Kidney (tissue), 14 donors: ENCODE results near the gene RSU1. TPM values are rescaled to one million over a fixed set of nuclear protein-coding genes. Genes with fewer than 3 reads are reported as not detected.

ENCODE experiments used
- DNase-seq, 5 donors: peaks; one replicate each; pipeline ENCODE4 v3.0.0-alpha.2; 2013 to 2020
- FAIRE-seq: peaks from 2 replicates; lab custom pipeline; 2012; peaks lifted over from hg19 to GRCh38; lab: Jason Lieb, UNC
- H3K27ac ChIP-seq, 2 donors: one replicate each; pipeline ENCODE4 v1.7.0; 2013; ENCODE audit warnings: low read depth in 2 of 2, low read length in 2 of 2, inconsistent platforms in 1 of 2
- H3K27me3 ChIP-seq: one replicate; pipeline ENCODE4 v1.7.1; 2013; ENCODE audit warnings: low read length, inconsistent platforms; ENCODE audit not compliant: control insufficient read depth, insufficient read depth
- H3K36me3 ChIP-seq, 3 donors: one replicate each; pipeline versions ENCODE4 v1.7.0 to v1.7.1; 2013; ENCODE audit warnings: low read length in 3 of 3, control low read depth in 1 of 3, inconsistent platforms in 1 of 3; ENCODE audit not compliant: insufficient read depth in 3 of 3, control insufficient read depth in 2 of 3
- H3K4me1 ChIP-seq, 3 donors: one replicate each; pipeline versions ENCODE4 v1.7.0 to v1.7.1; 2013; ENCODE audit warnings: low read length in 3 of 3, inconsistent platforms in 1 of 3, low read depth in 1 of 3; ENCODE audit not compliant: control insufficient read depth in 2 of 3, insufficient read depth in 2 of 3
- H3K4me3 ChIP-seq, 3 donors: one replicate each; pipeline versions ENCODE4 v1.7.0 to v1.8.1; 2013; ENCODE audit warnings: low read length in 3 of 3, control low read depth in 1 of 3, inconsistent platforms in 1 of 3
- H3K9ac ChIP-seq, 3 donors: one replicate each; pipeline versions ENCODE4 v1.7.0 to v1.7.1; 2013; ENCODE audit warnings: low read length in 3 of 3, control low read depth in 1 of 3, inconsistent platforms in 1 of 3
- H3K9me3 ChIP-seq, 3 donors: one replicate each; pipeline versions ENCODE4 v1.7.0 to v1.7.1; 2013; ENCODE audit warnings: low read length in 3 of 3, control low read depth in 1 of 3, inconsistent platforms in 1 of 3; ENCODE audit not compliant: control insufficient read depth in 2 of 3, insufficient read depth in 1 of 3
- intact Hi-C: fragments of 100-400 bp; cut with DNase I; formaldehyde crosslinking; loops from one replicate; pipeline ENCODE4 v1.11.1; 2022
- polyA plus RNA-seq: library from polyadenylated mRNA; stranded (reverse); fragments of 350-450 nt; fragmentation: Illumina TruSeq; extraction: RNeasy Lipid Tissue Mini Kit (QIAGEN cat#74804); gene quantifications from one replicate; pipeline ENCODE4 v1.2.3, GENCODE V29; 2014; ENCODE audit warnings: low read depth, low replicate concordance; ENCODE audit not compliant: insufficient read depth
- total RNA-seq: library from RNA; stranded (reverse); fragmentation: NEBNext Ultra II Directional; extraction: Animal tissue kit (Norgen Biotek cat#: 25700); gene quantifications from one replicate; pipeline ENCODE4 v1.2.1, GENCODE V29; 2021
- TF ChIP-seq, protein P1 (sequence below): IDR thresholded peaks from 3 replicates; pipeline ENCODE4 v1.5.1; 2012; ENCODE audit warnings: mild to moderate bottlenecking, moderate library complexity, borderline replicate concordance; ENCODE audit not compliant: insufficient read depth; ENCODE audit errors: extremely low read depth
- donor health status: control.
- donor health status: control.
- donor health status: control.
- donor health status: control.
- donor health status: control.
- donor health status: DM: yes; HTN: yes; CAD: no.
- donor health status: Normal renal cell carcinoma (clear cell type).

The RSU1 gene
- total and polyA plus RNA-seq, 2 donors from 2014 or later: 44.6 to 72.4 TPM

DNA sequence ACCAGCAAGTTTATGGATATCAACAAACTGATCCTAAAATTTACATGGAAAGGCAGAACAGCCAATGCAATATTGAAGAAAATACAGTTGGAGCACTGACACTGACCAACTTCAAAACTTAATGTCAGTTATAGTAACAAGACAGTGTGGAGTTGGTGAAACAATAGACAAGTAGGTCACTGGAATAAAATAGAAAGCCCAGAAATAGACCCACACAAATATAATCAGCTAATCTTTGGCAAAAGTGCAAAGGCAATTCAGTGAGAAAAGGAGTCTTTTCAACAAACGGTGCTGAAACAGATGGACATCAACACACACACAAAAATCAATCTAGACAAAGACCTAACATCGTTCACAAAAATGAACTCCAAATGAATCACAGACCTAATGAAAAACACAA, 13.8 kb downstream of the RSU1 start:
- DNase-seq (no peak), FAIRE-seq (no peak)
- Histone ChIP-seq H3K9me3 (no peaks in the 10 kb centered on the region), H3K4me3 (no peak overlapping the region), H3K27ac (no peak overlapping the region), H3K36me3 (no peaks in the 10 kb centered on the region), H3K9ac (no peak overlapping the region), H3K27me3 (no peaks in the 10 kb centered on the region), H3K4me1 (no peaks in the 10 kb centered on the region)
- intact Hi-C loops: no loop called here
- TF ChIP-seq, protein P1, sequence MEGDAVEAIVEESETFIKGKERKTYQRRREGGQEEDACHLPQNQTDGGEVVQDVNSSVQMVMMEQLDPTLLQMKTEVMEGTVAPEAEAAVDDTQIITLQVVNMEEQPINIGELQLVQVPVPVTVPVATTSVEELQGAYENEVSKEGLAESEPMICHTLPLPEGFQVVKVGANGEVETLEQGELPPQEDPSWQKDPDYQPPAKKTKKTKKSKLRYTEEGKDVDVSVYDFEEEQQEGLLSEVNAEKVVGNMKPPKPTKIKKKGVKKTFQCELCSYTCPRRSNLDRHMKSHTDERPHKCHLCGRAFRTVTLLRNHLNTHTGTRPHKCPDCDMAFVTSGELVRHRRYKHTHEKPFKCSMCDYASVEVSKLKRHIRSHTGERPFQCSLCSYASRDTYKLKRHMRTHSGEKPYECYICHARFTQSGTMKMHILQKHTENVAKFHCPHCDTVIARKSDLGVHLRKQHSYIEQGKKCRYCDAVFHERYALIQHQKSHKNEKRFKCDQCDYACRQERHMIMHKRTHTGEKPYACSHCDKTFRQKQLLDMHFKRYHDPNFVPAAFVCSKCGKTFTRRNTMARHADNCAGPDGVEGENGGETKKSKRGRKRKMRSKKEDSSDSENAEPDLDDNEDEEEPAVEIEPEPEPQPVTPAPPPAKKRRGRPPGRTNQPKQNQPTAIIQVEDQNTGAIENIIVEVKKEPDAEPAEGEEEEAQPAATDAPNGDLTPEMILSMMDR: no peak

DNA sequence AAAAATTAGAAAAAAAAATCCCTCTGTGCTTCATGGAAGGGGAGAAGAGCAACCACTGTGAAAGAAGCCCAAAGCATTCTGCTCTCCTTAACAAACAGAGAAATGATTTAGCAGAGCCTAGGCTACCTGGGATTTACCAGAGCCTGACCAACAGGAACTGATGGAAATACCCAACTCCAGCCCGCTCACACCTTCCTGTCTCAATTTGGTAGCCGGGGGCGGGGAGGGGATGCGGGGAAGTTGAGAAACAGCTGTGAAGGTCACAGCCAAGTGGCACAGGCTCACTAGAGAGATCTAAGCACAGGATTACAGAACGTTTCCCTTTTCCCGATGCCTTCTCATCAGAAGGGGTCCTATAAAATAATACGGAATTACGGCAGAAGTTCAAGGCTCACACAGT, 17.6 kb downstream of the RSU1 start:
- Histone ChIP-seq H3K36me3 (no peaks in the 10 kb centered on the region), H3K4me3 (no peak overlapping the region), H3K9me3 (no peaks in the 10 kb centered on the region), H3K27ac (no peak overlapping the region), H3K4me1 (no peaks in the 10 kb centered on the region), H3K9ac (no peak overlapping the region), H3K27me3 (no peaks in the 10 kb centered on the region)
- FAIRE-seq: no peak
- intact Hi-C loops: no loop called here
- TF ChIP-seq, protein P1: no peak
- DNase-seq: no peak

DNA sequence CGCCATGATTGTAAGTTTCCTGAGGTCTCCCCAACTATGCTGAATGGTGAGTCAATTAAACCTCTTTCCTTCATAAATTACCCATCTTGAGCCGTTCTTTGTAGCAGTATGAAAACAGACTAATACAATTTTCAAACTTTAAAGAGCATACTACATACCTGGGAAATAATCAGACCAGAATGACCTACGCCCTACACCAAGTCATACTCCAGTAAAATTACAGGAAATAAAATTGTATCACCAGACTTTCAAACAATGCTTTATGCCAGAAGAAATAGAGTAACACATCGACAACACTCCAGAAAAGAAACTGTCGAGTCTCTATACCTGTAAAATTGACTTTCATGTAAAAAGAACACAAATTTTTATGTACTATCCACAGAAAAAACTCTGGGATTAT, 18.7 kb downstream of the RSU1 start:
- Histone ChIP-seq H3K27me3 (no peaks in the 10 kb centered on the region), H3K27ac (no peak overlapping the region), H3K9me3 (no peaks in the 10 kb centered on the region), H3K4me3 (no peak overlapping the region), H3K4me1 (no peaks in the 10 kb centered on the region), H3K36me3 (no peaks in the 10 kb centered on the region), H3K9ac (no peak overlapping the region)
- DNase-seq (no peak), FAIRE-seq (no peak)
- TF ChIP-seq, protein P1: no peak
- intact Hi-C loops: no loop called here

DNA sequence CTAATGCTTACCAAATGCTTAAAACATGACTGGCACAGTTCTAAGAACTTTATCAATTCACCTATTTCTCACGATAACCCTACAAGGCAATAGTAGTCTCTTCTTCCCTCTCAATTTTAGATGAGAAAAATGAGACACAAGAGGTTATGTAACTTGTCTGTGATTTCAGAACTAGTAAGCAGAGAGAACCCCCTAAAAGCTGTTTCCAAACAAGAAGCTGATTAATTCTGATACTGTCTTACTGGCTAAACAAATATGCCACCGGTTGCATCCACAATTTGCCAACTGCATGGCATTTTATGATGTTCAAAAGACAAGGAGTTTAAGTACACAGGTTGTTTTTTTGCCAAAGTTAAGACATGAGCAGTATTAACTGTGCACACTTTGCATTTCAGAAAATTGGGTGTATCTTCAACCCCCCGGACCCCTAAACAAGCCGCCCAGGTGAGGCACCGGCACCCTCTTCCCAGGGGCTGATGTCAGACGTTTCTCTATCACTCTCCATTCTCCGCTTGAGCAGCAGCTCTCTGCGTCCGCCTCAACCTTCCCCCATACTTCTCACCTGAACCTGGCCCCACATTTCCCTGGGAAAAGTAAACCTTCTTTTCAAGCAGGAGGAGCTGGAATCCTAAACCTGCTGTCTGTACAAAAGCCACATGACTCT, 21.7 kb downstream of the RSU1 start:
- DNase-seq (no peak), FAIRE-seq (no peak)
- TF ChIP-seq, protein P1: no peak
- H3K4me3 ChIP-seq: no peak overlapping the region
- H3K27me3 ChIP-seq: no peaks in the 10 kb centered on the region
- no peak overlapping the region for H3K9ac ChIP-seq
- intact Hi-C loops: no loop called here
- no peaks in the 10 kb centered on the region for H3K36me3 ChIP-seq
- no peaks in the 10 kb centered on the region for H3K9me3 ChIP-seq
- no peaks in the 10 kb centered on the region for H3K4me1 ChIP-seq
- no peak overlapping the region for H3K27ac ChIP-seq
